ENCODE data around the gene INS. TPM values are rescaled to one million over a fixed set of nuclear protein-coding genes. Genes with fewer than 3 reads are reported as not detected.

Gene INS
- total and polyA plus RNA-seq, 4 experiments from 2014 or later = not detected

- no peak overlapping the region for H3K4me3 Mint-ChIP-seq
- ChIA-PET POLR2A (ENCODE audit: partially characterized antibody) (interaction anchor here (1.0 kb wide), 1 partner anchor 111 kb away, joined by 3 read pairs; no protein-coding TSS in a partner anchor), CTCF (ENCODE audit: partially characterized antibody) (interaction anchor here (0.6 to 8.7 kb wide), 9 partner anchors 9 to 496 kb away, joined by 3 to 276 read pairs (median 6); partner anchors contain the start of gene SYT8)
- no peaks in the 10 kb centered on the region for H3K36me3 Mint-ChIP-seq
- intact Hi-C loops (cut with micrococcal nuclease) = no loop called here
- DNase-seq = no peak
- H3K27ac Mint-ChIP-seq = no peak overlapping the region
- Histone ChIP-seq H3K9me3 (ENCODE audit: control insufficient read depth in 1 of 2, low read length in 2 of 2) (no peaks in the 10 kb centered on the region), H3K4me1 (ENCODE audit: insufficient read depth, low read length) (peaks cover 6% of the 10 kb centered on the region), H3K4me3 (ENCODE audit: low read length in 2 of 2) (no peak overlapping the region), H3K36me3 (ENCODE audit: insufficient read depth, low read length) (no peaks in the 10 kb centered on the region), H3K27me3 (ENCODE audit: insufficient read depth, low read length) (peaks cover 16% of the 10 kb centered on the region), H3K27ac (ENCODE audit: low read depth, low read length) (no peak overlapping the region)
- peaks cover 5 to 11% (median 7%) of the 10 kb centered on the region in 4 donors for H3K4me1 Mint-ChIP-seq
- H3K9me3 Mint-ChIP-seq = no peaks in the 10 kb centered on the region
- H3K27me3 Mint-ChIP-seq = peaks cover 21 to 49% of the 10 kb centered on the region in 2 donors
Observed at GRCh38 chr11:2149460-2149859, 11.5 kb downstream of the INS start.

DNA sequence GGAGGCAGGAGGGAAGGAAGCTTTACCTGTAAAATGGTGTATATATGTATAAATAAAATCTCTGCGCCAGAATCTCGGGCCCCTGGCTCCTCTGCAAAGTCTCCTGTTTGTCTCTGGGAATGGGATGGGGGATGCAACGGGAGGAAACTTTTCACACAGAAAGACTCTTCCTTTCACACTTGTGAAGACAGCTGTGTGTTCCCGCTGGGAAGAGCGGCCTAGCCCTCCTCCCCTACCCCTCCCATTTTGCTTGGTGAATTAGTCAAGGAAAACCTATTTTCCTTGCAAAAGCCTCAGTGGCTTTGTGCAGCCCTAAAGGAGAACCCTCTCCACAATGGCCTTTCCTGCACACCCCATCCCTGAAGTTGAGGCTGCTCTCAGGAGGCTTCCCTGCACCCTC lies 12.4 kb downstream of the INS start:
- intact Hi-C loops (cut with micrococcal nuclease) = no loop called here
- no peak overlapping the region for H3K4me3 Mint-ChIP-seq
- Histone ChIP-seq H3K36me3 (ENCODE audit: insufficient read depth, low read length) (no peaks in the 10 kb centered on the region), H3K4me1 (ENCODE audit: insufficient read depth, low read length) (peaks cover 13% of the 10 kb centered on the region), H3K9me3 (ENCODE audit: control insufficient read depth in 1 of 2, low read length in 2 of 2) (no peaks in the 10 kb centered on the region), H3K27me3 (ENCODE audit: insufficient read depth, low read length) (peaks cover 16% of the 10 kb centered on the region), H3K27ac (ENCODE audit: low read depth, low read length) (no peak overlapping the region), H3K4me3 (ENCODE audit: low read length in 2 of 2) (no peak overlapping the region)
- ChIA-PET POLR2A (ENCODE audit: partially characterized antibody) (no interaction called here), CTCF (ENCODE audit: partially characterized antibody) (interaction anchor here (1.4 to 8.7 kb wide), 4 partner anchors 9 to 495 kb away, joined by 6 to 276 read pairs (median 67); no protein-coding TSS in a partner anchor)
- H3K4me1 Mint-ChIP-seq = peaks cover 5 to 11% (median 8%) of the 10 kb centered on the region in 4 donors
- H3K9me3 Mint-ChIP-seq = peaks cover 0 to under 1% (median 0%) of the 10 kb centered on the region in 8 donors
- DNase-seq = no peak
- H3K27ac Mint-ChIP-seq = no peak overlapping the region
- H3K36me3 Mint-ChIP-seq = no peaks in the 10 kb centered on the region
- H3K27me3 Mint-ChIP-seq = peaks cover 22 to 49% of the 10 kb centered on the region in 2 donors

- Mint-ChIP-seq H3K36me3 (no peaks in the 10 kb centered on the region), H3K27me3 (peaks cover 30 to 56% of the 10 kb centered on the region in 2 donors), H3K27ac (no peak overlapping the region), H3K4me3 (no peak overlapping the region), H3K9me3 (peaks cover 0 to 2% (median 0%) of the 10 kb centered on the region in 8 donors), H3K4me1 (peaks cover 7 to 15% (median 10%) of the 10 kb centered on the region in 4 donors)
- Histone ChIP-seq H3K27me3 (ENCODE audit: insufficient read depth, low read length) (peaks cover 22% of the 10 kb centered on the region), H3K4me1 (ENCODE audit: insufficient read depth, low read length) (peaks cover 14% of the 10 kb centered on the region), H3K9me3 (ENCODE audit: control insufficient read depth in 1 of 2, low read length in 2 of 2) (no peaks in the 10 kb centered on the region), H3K27ac (ENCODE audit: low read depth, low read length) (no peak overlapping the region), H3K4me3 (ENCODE audit: low read length in 2 of 2) (no peak overlapping the region), H3K36me3 (ENCODE audit: insufficient read depth, low read length) (no peaks in the 10 kb centered on the region)
- intact Hi-C loops (cut with micrococcal nuclease) = no loop called here
- DNase-seq = no peak
- CTCF ChIA-PET (ENCODE audit: partially characterized antibody) = interaction anchor here (1.6 to 8.7 kb wide), 2 partner anchors 113 to 315 kb away, joined by 7 to 276 read pairs; no protein-coding TSS in a partner anchor
- POLR2A ChIA-PET (ENCODE audit: partially characterized antibody) = no interaction called here
Observed at GRCh38 chr11:2147391-2147790, 13.6 kb downstream of the INS start.

- Histone ChIP-seq H3K9me3 (ENCODE audit: control insufficient read depth in 1 of 2, low read length in 2 of 2) (no peaks in the 10 kb centered on the region), H3K4me3 (ENCODE audit: low read length in 2 of 2) (no peak overlapping the region), H3K36me3 (ENCODE audit: insufficient read depth, low read length) (no peaks in the 10 kb centered on the region), H3K27ac (ENCODE audit: low read depth, low read length) (no peak overlapping the region), H3K4me1 (ENCODE audit: insufficient read depth, low read length) (peaks cover 9% of the 10 kb centered on the region), H3K27me3 (ENCODE audit: insufficient read depth, low read length) (peaks cover 26% of the 10 kb centered on the region)
- no peak overlapping the region for H3K27ac Mint-ChIP-seq
- no peak for DNase-seq
- peaks cover 1 to 10% (median 2%) of the 10 kb centered on the region in 4 donors for H3K4me1 Mint-ChIP-seq
- POLR2A ChIA-PET (ENCODE audit: partially characterized antibody) = no interaction called here
- H3K36me3 Mint-ChIP-seq = no peaks in the 10 kb centered on the region
- H3K4me3 Mint-ChIP-seq = no peak overlapping the region
- intact Hi-C loops (cut with micrococcal nuclease) = no loop called here
- CTCF ChIA-PET (ENCODE audit: partially characterized antibody) = interaction anchor here (1.4 kb wide), 1 partner anchor 493 kb away, joined by 6 read pairs; no protein-coding TSS in a partner anchor
- peaks cover 0 to 6% (median 0%) of the 10 kb centered on the region in 8 donors for H3K9me3 Mint-ChIP-seq
- H3K27me3 Mint-ChIP-seq = peaks cover 39 to 64% of the 10 kb centered on the region in 2 donors
Observed at GRCh38 chr11:2146051-2146450, 15.0 kb downstream of the INS start.

- H3K27ac ChIP-seq (ENCODE audit: low read depth, low read length) = no peak overlapping the region
- H3K4me3 Mint-ChIP-seq = peak overlapping the region in 1 of 8 donors; percentile 26
- H3K4me1 ChIP-seq (ENCODE audit: insufficient read depth, low read length) = peaks cover 14% of the 10 kb centered on the region
- H3K27me3 ChIP-seq (ENCODE audit: insufficient read depth, low read length) = peaks cover 25% of the 10 kb centered on the region
- H3K4me3 ChIP-seq (ENCODE audit: low read length in 2 of 2) = no peak overlapping the region
- no peaks in the 10 kb centered on the region for H3K36me3 Mint-ChIP-seq
- no peaks in the 10 kb centered on the region for H3K36me3 ChIP-seq (ENCODE audit: insufficient read depth, low read length)
- peaks cover 41 to 54% of the 10 kb centered on the region in 2 donors for H3K27me3 Mint-ChIP-seq
- peaks cover 0 to 10% (median 2%) of the 10 kb centered on the region in 4 donors for H3K4me1 Mint-ChIP-seq
- H3K27ac Mint-ChIP-seq = no peak overlapping the region
- DNase-seq = no peak
- H3K9me3 Mint-ChIP-seq = peaks cover 0 to 6% (median 0%) of the 10 kb centered on the region in 8 donors
- ChIA-PET CTCF (ENCODE audit: partially characterized antibody) (interaction anchor here (1.0 to 1.4 kb wide), 2 partner anchors 107 to 311 kb away, joined by 3 read pairs; no protein-coding TSS in a partner anchor), POLR2A (ENCODE audit: partially characterized antibody) (no interaction called here)
- intact Hi-C loops (cut with micrococcal nuclease) = no loop called here
- no peaks in the 10 kb centered on the region for H3K9me3 ChIP-seq (ENCODE audit: control insufficient read depth in 1 of 2, low read length in 2 of 2)
Observed at GRCh38 chr11:2144544-2145248, 16.3 kb downstream of the INS start.

- no peaks in the 10 kb centered on the region for H3K36me3 ChIP-seq (ENCODE audit: insufficient read depth, low read length)
- H3K9me3 ChIP-seq (ENCODE audit: control insufficient read depth in 1 of 2, low read length in 2 of 2) = no peaks in the 10 kb centered on the region
- intact Hi-C loops (cut with micrococcal nuclease) = no loop called here
- H3K27me3 Mint-ChIP-seq = peaks cover 38 to 52% of the 10 kb centered on the region in 2 donors
- H3K9me3 Mint-ChIP-seq = peaks cover 0 to 6% (median 0%) of the 10 kb centered on the region in 8 donors
- H3K4me1 Mint-ChIP-seq = peaks cover 0 to 10% (median 2%) of the 10 kb centered on the region in 4 donors
- H3K27ac ChIP-seq (ENCODE audit: low read depth, low read length) = no peak overlapping the region
- ChIA-PET POLR2A (ENCODE audit: partially characterized antibody) (no interaction called here), CTCF (ENCODE audit: partially characterized antibody) (interaction anchor here (0.6 to 1.4 kb wide), 2 partner anchors 104 to 106 kb away, joined by 3 to 4 read pairs; no protein-coding TSS in a partner anchor)
- DNase-seq = no peak
- H3K4me1 ChIP-seq (ENCODE audit: insufficient read depth, low read length) = peaks cover 15% of the 10 kb centered on the region
- no peaks in the 10 kb centered on the region for H3K36me3 Mint-ChIP-seq
- H3K27ac Mint-ChIP-seq = no peak overlapping the region
- no peak overlapping the region for H3K4me3 ChIP-seq (ENCODE audit: low read length in 2 of 2)
- H3K4me3 Mint-ChIP-seq = peak overlapping the region in 4 of 8 donors; percentile 25 to 54 (median 40)
- H3K27me3 ChIP-seq (ENCODE audit: insufficient read depth, low read length) = peaks cover 25% of the 10 kb centered on the region
Observed at GRCh38 chr11:2143799-2144543, 17.0 kb downstream of the INS start.

GRCh38 chr11:2143477-2143798 lies 17.6 kb downstream of the INS start:
- Histone ChIP-seq H3K27me3 (ENCODE audit: insufficient read depth, low read length) (peaks cover 25% of the 10 kb centered on the region), H3K4me3 (ENCODE audit: low read length in 2 of 2) (no peak overlapping the region), H3K4me1 (ENCODE audit: insufficient read depth, low read length) (peaks cover 15% of the 10 kb centered on the region), H3K27ac (ENCODE audit: low read depth, low read length) (no peak overlapping the region), H3K36me3 (ENCODE audit: insufficient read depth, low read length) (no peaks in the 10 kb centered on the region), H3K9me3 (ENCODE audit: control insufficient read depth in 1 of 2, low read length in 2 of 2) (no peaks in the 10 kb centered on the region)
- Mint-ChIP-seq H3K9me3 (peaks cover 0 to 6% (median 0%) of the 10 kb centered on the region in 8 donors), H3K36me3 (no peaks in the 10 kb centered on the region), H3K27ac (no peak overlapping the region), H3K4me3 (peak overlapping the region in 4 of 8 donors; percentile 25 to 54 (median 40)), H3K4me1 (peaks cover 0 to 11% (median 2%) of the 10 kb centered on the region in 4 donors), H3K27me3 (peaks cover 38 to 49% of the 10 kb centered on the region in 2 donors)
- DNase-seq = no peak
- ChIA-PET POLR2A (ENCODE audit: partially characterized antibody) (no interaction called here), CTCF (ENCODE audit: partially characterized antibody) (interaction anchor here (0.6 to 1.4 kb wide), 2 partner anchors 104 to 106 kb away, joined by 3 to 4 read pairs; no protein-coding TSS in a partner anchor)
- intact Hi-C loops (cut with micrococcal nuclease) = no loop called here
